Testis (tissue), 2 donors: ENCODE results near the gene CGB2.
"Not testable (repeated sequence)": the region's sequence is repeated elsewhere in the genome, so short reads cannot be mapped to it uniquely, and the experiment has no call there.

ENCODE experiments used
- CTCF ChIP-seq, 3 experiments: fragments of 450-650 bp in 2 of 3; fragments of 200-600 bp in 1 of 3; sonication (generic) in 1 of 3; IDR thresholded peaks; one replicate each; pipeline ENCODE4 v1.5.1; 2016 to 2019; ENCODE audit warnings: antibody characterized with exemption in 3 of 3, mild to moderate bottlenecking in 2 of 3, moderate library complexity in 1 of 3
- POLR2A ChIP-seq: fragments of 450-650 bp; IDR thresholded peaks from one replicate; pipeline ENCODE4 v1.6.1; 2017; ENCODE audit warnings: antibody characterized with exemption, mild to moderate bottlenecking, moderate library complexity

DNA sequence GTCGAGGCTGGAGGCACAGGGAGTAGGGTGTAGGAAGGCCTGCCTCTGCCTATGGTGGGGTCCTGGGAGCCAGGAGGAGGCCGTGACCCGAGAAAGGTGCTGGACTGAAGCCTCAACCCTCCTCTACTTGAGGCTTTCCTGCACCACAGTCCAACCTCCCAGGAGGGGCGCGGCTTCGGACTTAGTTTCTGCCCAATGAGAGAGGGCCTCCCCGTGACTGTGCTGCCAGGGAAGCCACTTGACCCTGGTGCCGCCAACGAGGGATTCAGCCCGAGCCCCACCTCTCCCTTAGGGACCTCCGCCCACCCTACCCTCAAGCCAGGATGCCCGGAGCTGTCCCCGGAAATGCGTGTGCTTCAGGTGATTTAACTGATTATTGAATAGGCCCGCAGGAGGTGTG, 7.5 kb upstream of the CGB2 start, which contains the start of gene CGB3:
- TF ChIP-seq CTCF (IDR thresholded peaks at IDR 0.05); POLR2A: not testable (repeated sequence)
